Activated effector memory CD4-positive, alpha-beta T cell treated with Interleukin-2 at 50 U/mL for 16 hours (primary cell): ENCODE measurements around the gene SUSD6.
"Not testable (repeated sequence)": the region's sequence is repeated elsewhere in the genome, so short reads cannot be mapped to it uniquely, and the experiment has no call there.

ENCODE experiments used
- DNase-seq: peaks from one replicate; pipeline ENCODE4 v3.0.0-alpha.2; 2020

Gene SUSD6

GRCh38 chr14:69625299-69626131, 14.1 kb downstream of the SUSD6 start:
- DNase-seq: peak; percentile 62

DNA sequence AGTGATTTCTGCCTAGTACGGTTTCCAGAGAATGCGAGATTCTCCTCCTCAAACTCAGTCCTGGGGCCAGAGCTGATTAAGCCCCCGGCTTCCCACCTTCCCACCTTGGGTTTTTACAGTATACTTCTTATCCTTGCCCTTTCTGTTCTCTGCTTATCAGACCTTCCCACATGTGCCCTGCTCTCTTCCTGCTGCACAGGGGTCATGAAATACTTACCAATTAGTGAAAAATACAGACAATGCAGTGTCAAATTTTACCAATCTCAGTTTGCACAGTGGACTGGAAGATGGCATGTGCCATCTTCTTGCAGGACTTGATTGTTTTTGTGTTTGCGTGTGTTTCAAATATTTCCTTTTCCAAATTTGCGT, 14.7 kb downstream of the SUSD6 start:
- DNase-seq: no peak

GRCh38 chr14:69629225-69630127, 18.1 kb downstream of the SUSD6 start:
- DNase-seq: no peak

- no peak for DNase-seq
Measured at GRCh38 chr14:69630360-69630759, 19.0 kb downstream of the SUSD6 start.

DNA sequence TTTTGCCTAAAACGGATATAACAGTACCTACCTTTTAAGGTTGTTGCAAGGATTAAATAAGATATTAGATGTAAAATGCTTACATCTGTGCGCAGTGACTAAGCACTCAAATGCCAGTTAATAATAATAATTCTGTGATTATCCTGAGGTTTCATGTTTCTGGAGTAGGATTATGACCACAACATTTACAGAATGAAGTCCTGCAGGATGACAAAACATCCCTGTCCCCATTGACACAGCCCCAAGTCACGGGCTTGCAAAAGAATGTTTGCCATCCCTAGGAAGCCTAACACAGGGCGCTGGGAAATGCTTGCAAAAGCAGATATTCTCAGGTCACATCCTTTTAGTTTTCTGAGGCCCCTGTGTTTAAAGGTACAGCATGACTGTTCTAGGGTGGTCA, 20.1 kb downstream of the SUSD6 start:
- no peak for DNase-seq

DNA sequence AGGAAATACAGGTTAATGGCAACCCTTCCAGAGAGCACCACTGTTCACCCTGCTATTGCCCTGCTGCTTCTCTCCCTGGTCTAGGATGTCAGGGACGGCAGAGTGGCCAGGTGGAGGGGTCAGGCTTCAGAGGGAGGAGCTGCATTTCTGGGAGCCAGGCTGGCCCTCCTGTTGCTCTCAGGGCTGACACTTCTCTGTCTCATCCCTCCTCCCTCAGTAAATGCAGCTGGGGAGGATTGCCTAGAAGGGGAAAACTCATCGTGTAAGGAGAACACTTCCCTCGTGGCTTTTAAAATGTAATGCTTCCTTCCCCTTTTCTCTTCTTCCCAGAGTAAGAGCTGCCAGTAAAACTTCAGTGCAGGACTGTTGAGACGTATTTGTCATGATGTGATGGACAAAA, 20.8 kb downstream of the SUSD6 start:
- DNase-seq: no peak

DNA sequence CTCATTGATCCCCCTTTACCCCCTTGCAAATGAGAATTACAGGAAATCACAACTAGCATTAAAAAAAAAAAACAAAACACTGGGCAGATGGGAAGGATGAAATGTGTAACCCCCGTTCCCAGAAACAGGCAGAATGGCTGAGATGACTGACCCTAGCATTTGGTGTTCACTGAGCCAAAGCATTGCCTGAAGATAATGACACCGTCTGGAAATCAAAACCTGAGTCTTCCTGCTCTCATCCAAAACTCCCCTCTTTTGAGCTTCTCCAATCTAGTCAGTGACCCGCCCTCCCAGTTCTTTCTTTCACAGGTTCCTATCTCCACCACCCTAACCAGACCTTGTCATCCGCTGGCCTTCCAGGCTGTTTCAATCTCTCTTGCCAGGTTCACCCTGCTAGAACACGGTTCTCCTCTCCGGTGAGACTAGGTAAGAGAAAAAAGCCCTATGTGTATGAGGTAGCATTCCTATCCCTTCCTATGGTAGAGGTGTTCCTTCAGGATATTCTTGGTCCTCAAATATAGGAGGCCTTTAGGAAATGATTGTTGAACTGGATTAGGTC, 21.3 kb downstream of the SUSD6 start:
- no peak for DNase-seq

- DNase-seq: no peak
Measured at GRCh38 chr14:69633238-69633637, 21.8 kb downstream of the SUSD6 start.

DNA sequence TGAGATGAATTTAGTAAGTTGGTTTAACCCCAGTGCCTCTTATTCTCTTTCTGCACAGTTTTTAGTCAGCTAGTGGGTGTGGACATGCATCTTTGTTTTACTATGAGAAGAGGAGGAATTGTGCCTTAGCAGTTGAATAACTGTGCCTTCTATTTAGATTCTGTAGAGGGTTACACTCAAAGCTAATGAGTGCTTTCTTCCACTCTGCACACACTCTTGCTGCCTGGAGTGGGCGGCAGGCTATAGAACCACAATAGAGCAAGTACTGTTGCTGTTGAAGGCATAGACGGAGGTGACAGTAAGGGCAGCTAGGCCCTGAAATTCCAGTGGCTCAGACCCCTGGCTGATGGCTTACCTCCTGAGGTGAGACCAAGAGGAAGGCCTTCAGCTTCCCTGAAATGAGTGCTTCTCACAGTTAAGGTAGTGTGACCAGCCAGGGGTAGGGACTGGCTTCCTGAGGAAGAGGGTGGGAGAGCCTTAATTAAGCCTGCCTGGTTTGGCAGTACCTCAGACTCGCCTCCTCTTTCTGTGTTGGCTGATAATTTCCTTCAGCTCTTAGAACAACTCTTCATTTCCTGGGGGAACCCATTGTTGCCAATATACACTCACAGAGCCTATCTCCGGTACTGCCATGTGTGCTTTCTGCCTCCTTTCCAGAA, 24.7 kb downstream of the SUSD6 start:
- no peak for DNase-seq

DNA sequence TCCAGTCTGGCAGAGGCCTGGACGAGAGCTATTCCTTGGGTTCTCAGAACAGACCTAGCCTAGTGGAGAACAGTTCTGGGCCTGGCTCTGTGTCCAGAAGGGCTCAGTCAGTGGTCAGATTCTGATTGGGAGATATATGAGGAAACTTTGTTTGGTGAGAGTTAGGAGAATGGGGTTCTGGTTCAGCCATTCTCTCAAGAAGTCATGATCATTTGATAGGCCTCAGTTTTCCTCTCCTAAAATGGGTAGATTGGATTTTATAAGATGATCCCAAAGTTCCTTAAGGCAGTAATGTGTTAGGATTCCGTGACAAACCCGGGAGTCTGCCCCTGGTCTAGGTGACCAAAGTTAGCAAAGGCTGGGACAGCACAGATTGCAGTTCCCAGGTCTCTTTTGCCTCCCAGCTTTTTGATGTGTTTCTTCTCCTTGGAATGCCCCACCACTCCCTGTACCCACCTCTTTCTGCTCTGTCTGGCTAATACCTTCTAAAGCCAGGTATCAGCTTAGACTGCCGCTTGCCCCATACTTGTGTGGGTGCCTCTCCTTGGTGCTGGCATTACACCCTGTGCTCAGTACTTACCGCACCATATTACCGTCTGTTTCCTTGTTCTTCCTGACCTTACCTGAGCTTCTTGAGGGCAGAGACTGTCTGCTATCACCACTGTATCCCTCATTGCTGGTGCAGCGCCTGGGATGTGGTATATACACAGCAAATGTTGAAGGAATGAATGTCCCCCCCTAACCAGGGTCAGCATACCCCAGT, 25.5 kb downstream of the SUSD6 start:
- DNase-seq: no peak

DNA sequence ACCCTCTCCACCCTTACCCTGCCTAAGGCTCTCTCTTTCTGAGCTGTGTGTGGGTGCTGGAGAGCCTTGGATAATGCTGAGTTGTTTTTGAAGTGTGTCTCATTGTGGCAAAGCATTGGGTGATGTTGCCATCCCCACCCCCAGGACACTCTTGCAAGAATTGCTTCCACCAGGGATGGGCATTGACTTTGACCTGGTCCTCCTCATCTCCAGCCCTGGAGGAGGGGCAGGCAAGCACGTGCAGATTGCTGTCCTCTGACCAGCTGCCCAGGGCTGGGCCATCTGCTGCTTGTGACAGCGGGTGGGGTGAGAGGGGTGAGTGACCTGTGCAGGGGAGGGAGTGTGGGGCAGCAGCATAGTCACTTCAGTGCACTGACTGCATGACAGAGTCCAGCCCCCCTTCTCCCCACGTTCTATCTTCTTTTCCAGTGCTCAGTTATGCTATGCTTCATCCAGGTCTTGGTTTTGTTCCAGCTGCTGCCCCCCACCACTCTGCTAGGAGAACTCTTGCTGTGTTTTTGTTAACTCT, 26.2 kb downstream of the SUSD6 start:
- no peak for DNase-seq

DNA sequence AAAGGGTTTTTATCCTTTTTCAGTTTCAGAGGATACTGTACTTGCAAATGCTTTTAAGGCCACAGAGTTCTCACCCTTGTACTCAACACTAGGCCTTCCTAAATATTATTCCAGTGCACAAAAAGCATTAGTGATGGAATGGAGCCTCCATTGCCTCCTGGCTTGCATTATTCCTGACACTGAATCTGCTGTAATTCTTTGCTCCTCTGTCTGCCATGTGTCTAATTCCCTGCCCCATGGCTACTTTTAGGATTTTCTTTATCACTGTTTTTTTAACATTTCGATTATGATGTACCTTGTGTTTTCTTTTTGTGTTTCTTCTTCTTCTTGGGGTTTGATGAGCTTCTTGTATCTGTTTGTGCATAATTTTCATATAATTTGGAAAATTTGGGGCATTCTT, 29.5 kb downstream of the SUSD6 start:
- no peak for DNase-seq

DNA sequence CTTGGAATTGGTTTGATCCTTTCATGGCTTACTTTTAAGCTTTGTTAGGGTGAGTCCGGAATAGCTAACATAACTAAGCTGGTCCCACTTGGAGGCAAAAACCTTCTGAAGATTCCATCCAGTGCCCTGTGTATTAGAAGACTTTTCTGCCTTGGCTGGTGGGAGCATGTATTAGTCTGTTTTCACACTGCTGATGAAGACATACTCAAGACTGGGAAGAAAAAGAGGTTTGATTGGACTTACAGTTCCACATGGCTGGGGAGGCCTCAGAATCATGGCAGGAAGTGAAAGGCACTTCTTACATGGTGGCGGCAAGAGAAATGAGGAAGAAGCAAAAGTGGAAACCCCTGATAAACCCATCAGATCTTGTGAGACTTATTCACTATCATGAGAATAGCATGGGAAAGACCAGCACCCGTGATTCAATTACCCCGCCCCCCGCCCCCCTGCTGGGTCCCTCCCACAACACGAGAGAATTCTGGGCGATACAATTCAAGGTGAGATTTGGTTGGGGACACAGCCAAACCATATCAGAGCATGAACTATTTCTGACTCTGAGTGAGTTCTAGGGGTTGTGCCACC, 30.9 kb downstream of the SUSD6 start:
- not testable (repeated sequence) for DNase-seq

GRCh38 chr14:69643430-69644200, 32.2 kb downstream of the SUSD6 start:
- peak; percentile 52 for DNase-seq

GRCh38 chr14:69644814-69645213, 33.4 kb downstream of the SUSD6 start:
- DNase-seq: no peak

DNA sequence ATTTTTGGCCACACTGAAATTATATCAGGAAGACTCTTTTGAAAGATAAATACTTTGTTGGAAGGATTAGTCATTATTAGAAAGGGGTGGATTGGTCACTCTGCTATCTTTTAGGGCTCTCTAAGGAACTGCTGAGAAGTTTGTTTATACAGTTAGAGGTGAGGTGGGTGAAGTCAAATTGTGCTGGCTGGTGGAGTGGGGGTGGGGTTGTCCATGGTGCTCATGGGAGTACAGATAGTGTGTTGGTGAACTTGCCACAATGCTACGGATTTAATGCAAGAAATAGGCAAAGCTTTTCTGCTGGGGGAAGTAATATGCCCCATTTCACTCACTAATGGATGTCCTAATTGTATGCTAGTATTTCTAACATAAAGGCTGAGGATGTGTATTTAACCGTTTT, 35.8 kb downstream of the SUSD6 start:
- DNase-seq: no peak

DNA sequence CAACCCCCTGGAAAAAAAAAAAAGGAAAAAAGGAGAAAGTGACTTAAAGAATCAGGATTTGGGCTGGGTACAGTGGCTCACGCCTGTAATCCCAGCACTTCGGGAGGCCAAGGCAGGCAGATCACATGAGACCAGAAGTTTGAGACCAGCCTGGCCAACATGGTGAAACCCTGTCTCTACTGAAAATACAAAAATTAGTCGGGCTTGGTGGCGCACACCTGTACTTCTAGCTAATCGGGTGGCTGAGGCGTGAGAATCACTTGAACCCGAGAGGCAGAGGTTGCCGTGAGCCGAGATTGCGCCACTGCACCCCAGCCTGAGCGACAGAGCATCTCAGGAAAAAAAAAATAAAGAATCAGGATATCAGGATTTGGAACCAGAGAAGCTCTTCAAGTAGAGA, 36.2 kb downstream of the SUSD6 start:
- not testable (repeated sequence) for DNase-seq

DNA sequence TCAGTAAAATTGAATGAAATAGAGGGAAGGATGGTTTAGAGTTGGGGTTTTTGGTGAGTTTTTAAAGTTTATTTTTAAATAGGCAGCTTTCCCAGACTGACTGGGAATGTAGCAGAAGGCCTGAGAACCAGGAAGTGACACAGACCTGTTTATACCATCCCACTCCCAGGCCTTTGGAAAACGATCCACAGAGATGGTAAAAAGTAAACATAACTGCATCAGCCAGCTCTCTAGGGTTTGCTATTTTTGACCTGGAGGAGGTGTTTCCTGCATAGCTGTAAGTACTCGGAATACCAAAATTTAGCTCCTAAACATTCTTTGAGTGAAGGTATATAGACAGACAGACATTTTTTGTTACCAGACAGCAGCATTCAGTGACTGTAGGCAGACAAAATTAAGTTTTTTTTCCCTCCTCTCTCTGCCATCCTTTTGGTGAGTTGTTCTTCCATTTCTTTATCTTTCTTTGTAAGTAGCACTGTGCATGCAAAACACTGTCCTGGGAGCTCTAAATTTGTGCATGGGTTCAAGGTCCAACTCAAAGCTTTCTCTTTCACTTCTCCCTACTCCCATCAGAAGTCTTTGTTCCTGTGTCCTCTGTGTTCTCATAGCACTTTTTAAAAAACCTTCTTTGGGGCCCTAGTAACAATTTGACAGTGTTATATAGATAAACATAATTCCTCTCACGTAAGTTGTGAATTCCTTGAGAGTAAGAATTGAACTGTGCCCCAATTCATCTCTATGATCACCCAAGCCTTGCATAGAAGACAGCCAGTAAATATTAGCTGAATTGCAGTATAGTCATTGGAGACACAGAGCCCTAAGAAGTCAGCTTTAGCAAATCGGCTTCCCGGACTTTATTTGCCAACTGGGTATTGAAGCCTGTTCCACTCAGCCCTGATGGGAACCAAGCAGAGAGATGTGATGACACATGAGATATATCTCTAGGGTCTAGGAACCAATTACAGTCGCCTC, 37.4 kb downstream of the SUSD6 start:
- DNase-seq: no peak

DNA sequence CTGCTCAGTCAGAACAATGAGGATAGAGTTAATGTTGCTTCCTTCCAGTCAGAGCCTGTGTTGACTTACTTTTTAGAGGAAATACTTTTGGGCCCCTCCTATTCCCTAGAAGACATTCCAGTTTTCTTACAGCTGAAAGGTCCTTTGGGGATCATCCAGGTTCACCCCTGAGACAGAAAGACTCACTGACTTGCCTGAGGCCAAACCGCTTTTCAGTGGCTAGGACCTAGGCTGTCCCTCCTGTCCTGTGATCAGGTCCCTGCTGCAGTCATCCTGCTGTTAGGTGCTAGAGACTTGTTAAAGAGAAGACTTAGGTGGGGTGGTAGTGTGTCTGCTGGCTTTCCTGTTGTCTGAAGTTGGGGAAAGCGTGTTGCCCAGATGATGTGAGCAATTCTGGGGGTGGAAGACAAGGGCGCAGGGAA, 39.6 kb downstream of the SUSD6 start:
- no peak for DNase-seq

DNA sequence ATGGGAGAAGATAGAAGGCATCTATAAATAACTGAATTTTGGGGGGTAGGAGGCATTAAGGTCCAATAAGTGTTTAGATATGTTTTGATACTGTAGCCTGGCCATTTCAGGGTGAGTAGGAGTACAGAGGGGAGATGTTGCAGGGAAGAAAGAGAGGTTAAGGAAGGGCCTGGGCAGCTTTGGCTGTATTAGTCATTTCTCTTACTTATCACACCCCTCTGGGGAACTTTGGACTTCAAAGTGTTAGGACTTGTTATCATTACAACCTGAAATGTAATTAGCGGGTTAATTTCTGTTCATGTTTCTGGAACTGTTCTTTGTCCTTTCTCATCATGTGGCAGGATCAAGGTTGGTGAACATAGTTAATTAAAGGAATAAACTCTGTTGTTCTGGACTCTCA, 40.3 kb downstream of the SUSD6 start:
- DNase-seq: no peak
